ENCODE measurements around the gene BBX. TPM values are rescaled to one million over a fixed set of nuclear protein-coding genes. Genes with fewer than 3 reads are reported as not detected.

Gene BBX
- polyA plus RNA-seq, 3 donors: 15.7 to 25.1 (median 16.6) TPM

DNA sequence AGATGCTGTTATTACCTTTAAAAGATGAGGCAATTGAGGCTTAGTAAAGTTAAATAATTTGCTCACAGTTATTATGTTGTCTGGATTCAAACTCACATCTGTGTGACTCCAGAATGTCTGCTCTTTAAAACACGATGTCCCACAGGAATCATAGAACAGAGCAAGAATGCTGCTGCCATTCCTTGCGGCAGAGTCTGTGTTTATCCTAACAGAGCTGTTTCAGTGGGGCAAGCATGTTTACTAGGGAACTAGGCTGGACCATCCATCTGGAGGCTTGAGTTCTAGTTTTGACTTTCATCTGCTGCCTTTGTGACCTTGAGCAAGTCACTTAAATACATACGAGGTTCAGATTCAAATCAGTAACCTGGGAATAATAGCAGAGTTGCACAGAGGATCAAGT lies 72.1 kb downstream of the BBX start:
- Histone ChIP-seq H3K27ac (ENCODE audit: low read depth in 1 of 2, low read length in 2 of 2) (no peak overlapping the region), H3K27me3 (ENCODE audit: control insufficient read depth in 2 of 2, insufficient read depth in 2 of 2, low read length in 2 of 2) (no peaks in the 10 kb centered on the region), H3K9ac (ENCODE audit: insufficient read depth, low read length, poor library complexity, severe bottlenecking) (no peak overlapping the region), H3K79me2 (ENCODE audit: insufficient read depth, low read length) (peaks cover 5% of the 10 kb centered on the region), H3K9me3 (replicated peaks in 1 of 2; ENCODE audit: control insufficient read depth in 1 of 2, insufficient read depth in 1 of 2, low read length in 2 of 2) (no peaks in the 10 kb centered on the region), H3K4me2 (replicated peaks; ENCODE audit: extremely low read depth, low read length, poor library complexity, severe bottlenecking) (no peak overlapping the region), H3K4me3 (replicated peaks in 1 of 3; ENCODE audit: low read depth in 2 of 3, low read length in 3 of 3) (no peak overlapping the region), H4K20me1 (ENCODE audit: insufficient read depth, low read length) (peaks cover 7% of the 10 kb centered on the region), H3K4me1 (ENCODE audit: control insufficient read depth in 1 of 2, insufficient read depth in 2 of 2, low read length in 2 of 2) (peaks cover 13 to 16% of the 10 kb centered on the region in 2 donors), H2AFZ (ENCODE audit: insufficient read depth, low read depth, low read length, poor library complexity, severe bottlenecking) (no peak overlapping the region), H3K36me3 (replicated peaks in 1 of 2; ENCODE audit: control insufficient read depth in 1 of 2, insufficient read depth in 2 of 2, low read length in 2 of 2) (no peaks in the 10 kb centered on the region)
- 88% methylated on average over 2 of the region's 3 CpGs for WGBS (ENCODE audit: insufficient coverage)
- Mint-ChIP-seq H3K27ac (no peak overlapping the region), H3K4me1 (peaks cover 26% of the 10 kb centered on the region), H3K27me3 (ENCODE audit: low read depth in 3 of 3) (no peaks in the 10 kb centered on the region), H3K9me3 (no peaks in the 10 kb centered on the region), H3K4me3 (no peak overlapping the region), H3K36me3 (peaks cover 0 to 5% of the 10 kb centered on the region in 2 donors)
- no peak for DNase-seq
- TF ChIP-seq, protein P1, sequence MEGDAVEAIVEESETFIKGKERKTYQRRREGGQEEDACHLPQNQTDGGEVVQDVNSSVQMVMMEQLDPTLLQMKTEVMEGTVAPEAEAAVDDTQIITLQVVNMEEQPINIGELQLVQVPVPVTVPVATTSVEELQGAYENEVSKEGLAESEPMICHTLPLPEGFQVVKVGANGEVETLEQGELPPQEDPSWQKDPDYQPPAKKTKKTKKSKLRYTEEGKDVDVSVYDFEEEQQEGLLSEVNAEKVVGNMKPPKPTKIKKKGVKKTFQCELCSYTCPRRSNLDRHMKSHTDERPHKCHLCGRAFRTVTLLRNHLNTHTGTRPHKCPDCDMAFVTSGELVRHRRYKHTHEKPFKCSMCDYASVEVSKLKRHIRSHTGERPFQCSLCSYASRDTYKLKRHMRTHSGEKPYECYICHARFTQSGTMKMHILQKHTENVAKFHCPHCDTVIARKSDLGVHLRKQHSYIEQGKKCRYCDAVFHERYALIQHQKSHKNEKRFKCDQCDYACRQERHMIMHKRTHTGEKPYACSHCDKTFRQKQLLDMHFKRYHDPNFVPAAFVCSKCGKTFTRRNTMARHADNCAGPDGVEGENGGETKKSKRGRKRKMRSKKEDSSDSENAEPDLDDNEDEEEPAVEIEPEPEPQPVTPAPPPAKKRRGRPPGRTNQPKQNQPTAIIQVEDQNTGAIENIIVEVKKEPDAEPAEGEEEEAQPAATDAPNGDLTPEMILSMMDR (IDR thresholded peaks at IDR 0.05): no peak
- intact Hi-C loops (cut with micrococcal nuclease): no loop called here

DNA sequence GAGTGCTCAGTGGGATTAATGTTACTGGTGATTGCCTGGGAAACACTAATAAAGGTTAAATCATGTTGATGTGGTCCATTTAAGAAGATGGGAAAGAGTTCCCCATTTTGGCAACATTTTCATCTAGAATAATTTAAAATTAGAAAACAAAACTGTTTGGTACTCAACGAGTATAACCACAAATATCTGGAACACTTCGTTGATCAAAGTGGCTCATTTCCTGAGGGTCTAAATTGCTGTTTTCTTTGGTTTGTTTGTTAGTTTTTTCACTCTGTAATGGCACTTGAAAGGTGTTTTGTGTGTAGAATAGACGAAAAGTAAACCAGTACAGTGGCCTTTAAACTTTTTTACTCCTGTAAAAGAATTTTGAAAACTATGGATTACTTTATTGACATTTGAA lies 73.9 kb downstream of the BBX start:
- H3K79me2 ChIP-seq (ENCODE audit: insufficient read depth, low read length): peaks cover 5% of the 10 kb centered on the region
- intact Hi-C loops (cut with micrococcal nuclease): no loop called here
- no peak overlapping the region for H3K9ac ChIP-seq (ENCODE audit: insufficient read depth, low read length, poor library complexity, severe bottlenecking)
- TF ChIP-seq, protein P1 (IDR thresholded peaks at IDR 0.05): no peak
- no peaks in the 10 kb centered on the region for H3K27me3 ChIP-seq (ENCODE audit: control insufficient read depth in 2 of 2, insufficient read depth in 2 of 2, low read length in 2 of 2)
- no peak overlapping the region for H3K4me3 ChIP-seq (replicated peaks in 1 of 3; ENCODE audit: low read depth in 2 of 3, low read length in 3 of 3)
- no peak for DNase-seq
- Mint-ChIP-seq H3K27me3 (ENCODE audit: low read depth in 3 of 3) (no peaks in the 10 kb centered on the region), H3K27ac (no peak overlapping the region), H3K9me3 (no peaks in the 10 kb centered on the region), H3K36me3 (no peaks in the 10 kb centered on the region), H3K4me1 (peaks cover 43% of the 10 kb centered on the region), H3K4me3 (no peak overlapping the region)
- no peaks in the 10 kb centered on the region for H3K9me3 ChIP-seq (replicated peaks in 1 of 2; ENCODE audit: control insufficient read depth in 1 of 2, insufficient read depth in 1 of 2, low read length in 2 of 2)
- peaks cover 4% of the 10 kb centered on the region for H4K20me1 ChIP-seq (ENCODE audit: insufficient read depth, low read length)
- H3K4me2 ChIP-seq (replicated peaks; ENCODE audit: extremely low read depth, low read length, poor library complexity, severe bottlenecking): no peak overlapping the region
- WGBS (ENCODE audit: insufficient coverage): no CpG with 5 or more reads among the region's 3 CpGs
- H3K4me1 ChIP-seq (ENCODE audit: control insufficient read depth in 1 of 2, insufficient read depth in 2 of 2, low read length in 2 of 2): peaks cover 23 to 26% of the 10 kb centered on the region in 2 donors
- H2AFZ ChIP-seq (ENCODE audit: insufficient read depth, low read depth, low read length, poor library complexity, severe bottlenecking): no peak overlapping the region
- no peaks in the 10 kb centered on the region for H3K36me3 ChIP-seq (replicated peaks in 1 of 2; ENCODE audit: control insufficient read depth in 1 of 2, insufficient read depth in 2 of 2, low read length in 2 of 2)
- no peak overlapping the region for H3K27ac ChIP-seq (ENCODE audit: low read depth in 1 of 2, low read length in 2 of 2)

Measured in CD14-positive monocyte (primary cell).